AG04450 (cell line): ENCODE data around the gene FSTL1. TPM values are rescaled to one million over a fixed set of nuclear protein-coding genes. Genes with fewer than 3 reads are reported as not detected.

Experiments
- CTCF ChIA-PET: fragments of 300-600, 350-600 bp; formaldehyde crosslinking; extraction: SDS; loops from one replicate; lab custom pipeline; 2022; ENCODE audit warnings: antibody characterized with exemption, inconsistent platforms; lab: Charles Lee
- POLR2A ChIA-PET: fragments of 350-600 bp; formaldehyde crosslinking; extraction: SDS; loops from one replicate; lab custom pipeline; 2021; ENCODE audit warnings: antibody characterized with exemption, inconsistent platforms; lab: Yijun Ruan, JAX
- DNase-seq: peaks from one replicate; pipeline ENCODE4 v3.0.0-alpha.2; 2011; ENCODE audit warnings: low read depth, low spot score
- H3K27ac ChIP-seq: one replicate; pipeline ENCODE4 v1.5.1; 2012; ENCODE audit warnings: low read depth, low read length, control low read depth
- H3K27me3 ChIP-seq: one replicate; pipeline ENCODE4 v1.6.0; 2012; ENCODE audit warnings: low read length; ENCODE audit not compliant: control insufficient read depth, insufficient read depth
- H3K4me3 ChIP-seq: 2 replicates; pipeline ENCODE4 v1.5.1; 2011; ENCODE audit warnings: mild to moderate bottlenecking, low read depth, low read length, control low read depth
- H3K9me3 ChIP-seq: 2 replicates; pipeline ENCODE4 v1.5.1; 2012; ENCODE audit warnings: low read length; ENCODE audit not compliant: control insufficient read depth, insufficient read depth
- CTCF ChIP-seq: IDR thresholded peaks from 2 replicates; pipeline ENCODE4 v1.5.1; 2011; ENCODE audit warnings: low read depth, low read length, control low read depth, inconsistent platforms
- polyA plus RNA-seq: library from polyadenylated mRNA; depleted of rRNA; stranded (reverse); fragments of >200 nt; gene quantifications from 2 replicates; pipeline ENCODE4 v1.2.3, GENCODE V29; 2011

FSTL1 gene
- polyA plus RNA-seq, 1 experiment: 1,126 TPM

- H3K27ac ChIP-seq: no peak overlapping the region
- no peak overlapping the region for H3K4me3 ChIP-seq
- no peak for TF ChIP-seq CTCF
- CTCF ChIA-PET: interaction anchor here (1.5 kb wide), 1 partner anchor 97 kb away, joined by 3 read pairs; no protein-coding TSS in a partner anchor
- DNase-seq: no peak
- H3K9me3 ChIP-seq: no peaks in the 10 kb centered on the region; the same call in 1 of the 2 replicates
- POLR2A ChIA-PET: interaction anchor here (3.0 kb wide), 1 partner anchor 11 kb away, joined by 10 read pairs; the partner anchor contains the start of gene FSTL1
- no peaks in the 10 kb centered on the region for H3K27me3 ChIP-seq
These were observed 10.6 kb upstream of the FSTL1 start for GRCh38 chr3:120461416-120461815.

GRCh38 chr3:120460862-120461261 is 10.1 kb upstream of the FSTL1 start:
- POLR2A ChIA-PET: interaction anchor here (3.0 kb wide), 1 partner anchor 10 kb away, joined by 10 read pairs; the partner anchor contains the start of gene FSTL1
- no peak for DNase-seq
- Histone ChIP-seq H3K27me3 (no peaks in the 10 kb centered on the region), H3K27ac (no peak overlapping the region), H3K4me3 (no peak overlapping the region), H3K9me3 (no peaks in the 10 kb centered on the region; the same call in 1 of the 2 replicates)
- CTCF ChIA-PET: interaction anchor here (1.5 kb wide), 1 partner anchor 98 kb away, joined by 3 read pairs; no protein-coding TSS in a partner anchor
- TF ChIP-seq CTCF: no peak

GRCh38 chr3:120460181-120460790 is 9.5 kb upstream of the FSTL1 start:
- ChIA-PET POLR2A (interaction anchor here (3.0 kb wide), 1 partner anchor 10 kb away, joined by 10 read pairs; the partner anchor contains the start of gene FSTL1), CTCF (interaction anchor here (1.5 kb wide), 1 partner anchor 98 kb away, joined by 3 read pairs; no protein-coding TSS in a partner anchor)
- no peak for DNase-seq
- H3K27ac ChIP-seq: no peak overlapping the region
- no peak overlapping the region for H3K4me3 ChIP-seq
- no peaks in the 10 kb centered on the region for H3K27me3 ChIP-seq
- H3K9me3 ChIP-seq: no peaks in the 10 kb centered on the region; the same call in 1 of the 2 replicates
- no peak for TF ChIP-seq CTCF

- DNase-seq: no peak
- Histone ChIP-seq H3K27me3 (no peaks in the 10 kb centered on the region), H3K9me3 (no peaks in the 10 kb centered on the region; the same call in 1 of the 2 replicates), H3K27ac (no peak overlapping the region), H3K4me3 (no peak overlapping the region)
- TF ChIP-seq CTCF: no peak
- POLR2A ChIA-PET: no interaction called here
- CTCF ChIA-PET: interaction anchor here (0.5 kb wide), 1 partner anchor 878 kb away, joined by 5 read pairs; no protein-coding TSS in a partner anchor
These were observed 8.4 kb upstream of the FSTL1 start for GRCh38 chr3:120459196-120459595.

- Histone ChIP-seq H3K27me3 (no peaks in the 10 kb centered on the region), H3K9me3 (no peaks in the 10 kb centered on the region; the same call in 1 of the 2 replicates), H3K4me3 (no peak overlapping the region), H3K27ac (no peak overlapping the region)
- CTCF ChIA-PET: no interaction called here
- POLR2A ChIA-PET: no interaction called here
- TF ChIP-seq CTCF: no peak
- DNase-seq: no peak
These were observed 7.0 kb upstream of the FSTL1 start for GRCh38 chr3:120457827-120458226.
